Karpas-422 (cell line): ENCODE results near the gene ARMH1. TPM values are rescaled to one million over a fixed set of nuclear protein-coding genes. Genes with fewer than 3 reads are reported as not detected.
A peak's percentile ranks its signal among the peaks of the same experiment; 100 is the strongest.

Experiments used
- DNase-seq: peaks from one replicate; pipeline ENCODE4 v3.0.0-alpha.2; 2015
- H2AFZ ChIP-seq: fragments of 200-600 bp; sonication (generic); 2 replicates; pipeline ENCODE4 v1.6.1; 2014; ENCODE audit warnings: antibody characterized with exemption, low read length, mixed read lengths
- H3K27ac ChIP-seq: fragments of 200-600 bp; sonication (generic); 2 replicates; pipeline ENCODE4 v1.5.1; 2014; ENCODE audit warnings: mild to moderate bottlenecking, low read length, moderate library complexity
- H3K27me3 ChIP-seq: fragments of 200-600 bp; sonication (generic); 2 replicates; pipeline ENCODE4 v1.6.1; 2014; ENCODE audit warnings: low read length, mixed read lengths
- H3K36me3 ChIP-seq: fragments of 200-600 bp; sonication (generic); 2 replicates; pipeline ENCODE4 v1.6.1; 2014; ENCODE audit warnings: low read length, mixed read lengths; ENCODE audit not compliant: insufficient read depth
- H3K4me1 ChIP-seq: fragments of 200-600 bp; sonication (generic); 2 replicates; pipeline ENCODE4 v1.6.1; 2014; ENCODE audit warnings: mild to moderate bottlenecking, low read length, mixed read lengths
- H3K4me2 ChIP-seq: fragments of 200-600 bp; sonication (generic); 2 replicates; pipeline ENCODE4 v1.6.1; 2014; ENCODE audit warnings: low read length, low read depth, mild to moderate bottlenecking; ENCODE audit not compliant: poor library complexity, severe bottlenecking
- H3K4me3 ChIP-seq: fragments of 200-600 bp; sonication (generic); 2 replicates; pipeline ENCODE4 v1.5.1; 2014; ENCODE audit warnings: mild to moderate bottlenecking, antibody characterized with exemption, low read length, mixed read lengths
- H3K79me2 ChIP-seq: fragments of 200-600 bp; sonication (generic); 2 replicates; pipeline ENCODE4 v1.6.1; 2014; ENCODE audit warnings: mild to moderate bottlenecking, low read length, mixed read lengths
- H3K9ac ChIP-seq: fragments of 200-600 bp; sonication (generic); 2 replicates; pipeline ENCODE4 v1.6.0; 2014; ENCODE audit warnings: low read length
- H3K9me2 ChIP-seq: fragments of 200-600 bp; sonication (generic), shearing (Covaris generic); replicated peaks from 2 replicates; pipeline ENCODE4 v1.6.0; 2014; ENCODE audit warnings: mild to moderate bottlenecking, low read length, moderate library complexity; ENCODE audit not compliant: insufficient read depth
- H3K9me3 ChIP-seq: fragments of 300-700, 200-600 bp; sonication (generic); 2 replicates; pipeline ENCODE4 v1.6.1; 2014; ENCODE audit warnings: low read length, mixed read lengths
- H4K20me1 ChIP-seq: fragments of 200-600 bp; sonication (generic); 2 replicates; pipeline ENCODE4 v1.6.1; 2014; ENCODE audit warnings: mild to moderate bottlenecking, antibody characterized with exemption, low read length, low read depth; ENCODE audit not compliant: insufficient read depth
- total RNA-seq: library from RNA; depleted of rRNA; stranded (reverse); fragments of >200 nt; shearing (Covaris generic); gene quantifications from 2 replicates; pipeline ENCODE4 v1.2.3, GENCODE V29; 2014; ENCODE audit warnings: low replicate concordance; rRNA removed

ARMH1 gene
- 5.4 and 7.7 TPM in 2 replicates for total RNA-seq

DNA sequence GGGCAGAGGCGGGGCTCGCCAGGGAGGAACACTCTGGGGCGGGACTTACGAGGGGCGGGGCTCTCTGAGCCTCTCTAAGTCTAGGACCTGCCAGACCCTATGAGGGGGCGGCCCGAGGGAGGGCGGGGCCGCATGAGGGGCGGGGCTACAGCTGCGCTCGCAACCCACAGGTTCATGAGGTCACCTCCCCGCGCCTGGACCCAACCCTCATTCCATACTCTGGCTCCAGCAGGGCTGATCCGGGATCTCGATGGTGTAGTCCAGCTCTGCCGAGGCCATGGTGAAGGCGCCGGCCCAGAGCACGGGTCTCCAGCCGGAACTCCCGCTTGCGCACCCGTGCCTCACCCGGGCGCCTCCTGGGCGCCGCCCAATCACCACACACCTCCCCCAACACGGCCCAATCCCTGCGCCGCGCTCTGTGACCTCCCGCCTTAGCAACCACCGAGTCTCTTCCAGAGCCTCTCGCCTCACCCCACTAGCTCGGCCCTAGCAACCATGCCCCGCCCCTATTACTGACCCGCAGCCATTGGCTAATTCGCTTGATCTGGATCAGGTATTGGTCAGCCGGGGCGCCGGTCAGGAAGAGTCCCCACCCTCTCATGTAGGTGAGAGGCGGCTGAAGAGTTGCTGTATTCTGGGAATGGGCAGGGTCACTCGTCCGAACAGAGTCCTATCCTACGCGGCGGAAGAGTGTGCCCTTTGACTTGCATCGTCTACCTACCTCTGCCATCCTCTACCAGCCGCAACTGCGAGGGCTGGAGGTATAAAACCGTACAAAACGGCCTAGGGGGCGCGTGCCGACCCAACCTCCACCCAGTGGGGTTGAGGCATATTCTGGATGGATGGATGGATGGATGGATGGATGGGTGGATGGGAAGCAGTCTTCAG, at the start of gene ARMH1, which contains the start of gene TMEM53:
TSS of gene ARMH1 (plus strand) at position 602 of the 888 bp plus-strand sequence. CDS start 14,984 bp downstream, outside the sequence.
TSS of gene TMEM53 (minus strand) at position 369 of the 888 bp plus-strand sequence. CDS start at position 279, 90 bp downstream.
- Histone ChIP-seq H2AFZ (no peak within 1 kb of the TSS; the same call in 1 of the 2 replicates), H3K9me2 (no peaks in the 10 kb centered on the region), H4K20me1 (peaks cover 9% of the 10 kb centered on the region; the same call in 1 of the 2 replicates), H3K4me3 (peak within 1 kb of the TSS; percentile 82), H3K4me1 (peaks cover 63% of the 10 kb centered on the region), H3K36me3 (0 out of 2 replicates have a peak, but pooled peaks cover under 1% of the 10 kb centered on the region), H3K9me3 (no peaks in the 10 kb centered on the region), H3K27ac (peak within 1 kb of the TSS; percentile 93), H3K9ac (peak within 1 kb of the TSS; percentile 85), H3K79me2 (peaks cover 11% of the 10 kb centered on the region; the same call in 1 of the 2 replicates), H3K4me2 (peak within 1 kb of the TSS; percentile 91), H3K27me3 (no peaks in the 10 kb centered on the region)
- DNase-seq, result peak; percentile 100

DNA sequence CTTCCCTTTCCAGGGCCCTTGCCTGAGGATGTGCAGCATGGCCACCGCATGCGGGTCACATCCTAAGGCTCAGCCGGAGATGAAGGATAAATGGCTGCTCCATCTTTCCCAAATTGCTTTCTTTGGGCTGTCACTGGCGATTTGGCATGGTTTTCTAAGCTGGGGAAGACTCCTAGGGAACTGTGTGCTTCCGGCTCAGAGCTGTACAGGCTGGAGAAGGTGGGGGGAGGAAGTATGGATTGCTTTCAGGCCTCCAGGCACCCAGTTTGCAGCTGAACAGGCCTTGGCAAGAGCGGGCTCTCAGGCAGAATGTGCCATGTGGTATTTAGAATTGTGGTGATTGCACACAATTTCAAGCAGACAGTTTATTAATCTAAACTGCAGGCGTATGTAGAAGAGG, 49.2 kb upstream of the ARMH1 start:
- Histone ChIP-seq H3K36me3 (no peaks in the 10 kb centered on the region), H3K9ac (no peak overlapping the region), H3K4me2 (no peak overlapping the region), H3K27me3 (no peaks in the 10 kb centered on the region), H3K79me2 (no peaks in the 10 kb centered on the region), H3K4me1 (no peaks in the 10 kb centered on the region), H3K9me2 (no peaks in the 10 kb centered on the region), H4K20me1 (no peaks in the 10 kb centered on the region), H3K27ac (no peak overlapping the region), H2AFZ (no peak overlapping the region), H3K4me3 (no peak overlapping the region), H3K9me3 (no peaks in the 10 kb centered on the region)
- DNase-seq, result no peak

DNA sequence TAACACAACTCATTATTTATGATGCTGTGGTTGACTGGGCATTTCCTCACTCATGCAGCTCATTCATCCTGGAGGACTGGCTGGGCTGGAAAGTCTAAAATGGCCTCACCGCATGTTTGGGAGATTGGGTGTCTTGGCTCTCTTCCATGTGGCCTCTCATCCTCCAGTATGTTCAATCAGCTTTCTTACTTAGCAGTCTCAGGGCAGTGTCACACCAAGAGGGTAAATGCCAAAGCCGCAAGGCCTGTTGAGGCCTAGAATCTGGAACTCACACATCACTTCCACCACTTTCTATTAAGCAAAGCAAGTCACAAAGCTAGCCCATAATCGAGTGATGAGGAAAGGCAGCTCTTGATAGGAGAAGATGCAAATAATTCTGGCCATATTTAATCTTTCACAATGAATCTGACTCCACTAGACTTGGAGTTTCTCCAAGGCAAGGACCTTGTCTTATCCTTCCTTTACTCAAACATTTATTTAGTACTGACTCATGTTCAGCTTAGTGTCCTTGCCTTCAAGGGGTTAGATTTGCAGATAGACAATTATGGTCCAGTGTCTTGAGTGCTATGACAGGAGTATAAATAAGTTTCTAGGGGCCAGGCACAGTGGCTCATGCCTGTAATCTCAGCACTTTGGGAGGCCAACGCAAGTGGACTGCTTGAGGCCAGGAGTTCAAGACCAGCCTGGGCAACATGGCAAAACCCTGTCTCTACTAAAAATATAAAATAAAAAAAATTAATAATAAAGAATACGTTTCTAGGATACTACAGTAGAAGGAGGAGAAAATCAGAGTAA, 45.4 kb upstream of the ARMH1 start:
- Histone ChIP-seq H2AFZ (no peak overlapping the region), H3K4me3 (no peak overlapping the region), H3K4me1 (peaks cover 23% of the 10 kb centered on the region), H3K4me2 (no peak overlapping the region), H3K9ac (no peak overlapping the region), H3K9me2 (no peaks in the 10 kb centered on the region), H3K27ac (no peak overlapping the region), H3K79me2 (peaks cover 18% of the 10 kb centered on the region), H3K9me3 (no peaks in the 10 kb centered on the region), H3K27me3 (no peaks in the 10 kb centered on the region), H4K20me1 (no peaks in the 10 kb centered on the region), H3K36me3 (peaks cover 9% of the 10 kb centered on the region; the same call in 1 of the 2 replicates)
- no peak for DNase-seq

DNA sequence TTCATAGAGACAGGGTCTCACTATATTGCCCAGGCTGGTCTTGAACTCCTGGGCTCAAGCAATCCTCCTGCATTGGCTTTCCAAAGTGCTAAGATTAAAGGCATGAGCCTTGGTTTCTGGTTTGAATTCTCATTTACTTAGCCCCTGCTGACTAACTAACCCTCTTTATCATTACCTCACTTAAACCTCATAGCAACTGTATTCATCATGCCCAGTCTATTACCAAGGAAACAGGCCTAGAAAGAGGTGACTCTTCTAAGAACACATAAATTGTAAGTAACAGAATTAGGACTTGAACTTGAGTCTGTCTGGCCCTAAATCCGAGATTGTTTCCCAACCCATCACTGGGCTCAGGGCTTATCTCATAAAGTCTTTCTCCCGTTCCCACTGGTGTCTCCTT, 44.4 kb upstream of the ARMH1 start:
- no peaks in the 10 kb centered on the region for H3K9me3 ChIP-seq
- H3K36me3 ChIP-seq, result peaks cover 10% of the 10 kb centered on the region; the same call in 1 of the 2 replicates
- H3K9ac ChIP-seq, result no peak overlapping the region
- no peak overlapping the region for H3K4me3 ChIP-seq
- no peaks in the 10 kb centered on the region for H3K9me2 ChIP-seq
- no peak overlapping the region for H3K4me2 ChIP-seq
- H2AFZ ChIP-seq, result no peak overlapping the region
- no peaks in the 10 kb centered on the region for H3K27me3 ChIP-seq
- DNase-seq, result no peak
- H4K20me1 ChIP-seq, result no peaks in the 10 kb centered on the region
- H3K79me2 ChIP-seq, result peaks cover 28% of the 10 kb centered on the region
- peaks cover 27% of the 10 kb centered on the region for H3K4me1 ChIP-seq
- no peak overlapping the region for H3K27ac ChIP-seq

DNA sequence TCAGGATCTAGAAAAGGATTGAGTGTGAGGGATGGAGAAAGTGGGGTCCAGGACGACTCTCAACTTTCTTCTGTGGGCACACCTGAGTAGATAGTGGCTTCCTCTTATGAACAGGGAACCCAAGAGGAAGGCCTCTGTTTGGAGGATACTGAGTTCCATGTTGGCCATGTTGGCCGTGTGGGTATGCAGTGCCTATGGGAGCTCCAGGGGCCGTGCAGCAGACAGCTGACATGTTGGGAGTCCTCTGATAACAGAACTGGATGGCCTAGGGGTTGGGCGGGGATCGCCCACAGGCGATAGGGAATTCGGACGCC, 43.2 kb upstream of the ARMH1 start:
- Histone ChIP-seq H3K9me3 (no peaks in the 10 kb centered on the region), H3K27me3 (no peaks in the 10 kb centered on the region), H3K4me3 (peak overlapping the region; percentile 87), H3K9ac (peak overlapping the region; percentile 89), H2AFZ (peak overlapping the region; percentile 21; the same call in 1 of the 2 replicates), H3K27ac (peak overlapping the region; percentile 85), H3K9me2 (no peaks in the 10 kb centered on the region), H3K36me3 (peaks cover 17% of the 10 kb centered on the region; the same call in 1 of the 2 replicates), H3K4me2 (peak overlapping the region; percentile 88), H3K4me1 (peaks cover 31% of the 10 kb centered on the region), H4K20me1 (no peaks in the 10 kb centered on the region), H3K79me2 (peaks cover 32% of the 10 kb centered on the region)
- DNase-seq, result no peak

DNA sequence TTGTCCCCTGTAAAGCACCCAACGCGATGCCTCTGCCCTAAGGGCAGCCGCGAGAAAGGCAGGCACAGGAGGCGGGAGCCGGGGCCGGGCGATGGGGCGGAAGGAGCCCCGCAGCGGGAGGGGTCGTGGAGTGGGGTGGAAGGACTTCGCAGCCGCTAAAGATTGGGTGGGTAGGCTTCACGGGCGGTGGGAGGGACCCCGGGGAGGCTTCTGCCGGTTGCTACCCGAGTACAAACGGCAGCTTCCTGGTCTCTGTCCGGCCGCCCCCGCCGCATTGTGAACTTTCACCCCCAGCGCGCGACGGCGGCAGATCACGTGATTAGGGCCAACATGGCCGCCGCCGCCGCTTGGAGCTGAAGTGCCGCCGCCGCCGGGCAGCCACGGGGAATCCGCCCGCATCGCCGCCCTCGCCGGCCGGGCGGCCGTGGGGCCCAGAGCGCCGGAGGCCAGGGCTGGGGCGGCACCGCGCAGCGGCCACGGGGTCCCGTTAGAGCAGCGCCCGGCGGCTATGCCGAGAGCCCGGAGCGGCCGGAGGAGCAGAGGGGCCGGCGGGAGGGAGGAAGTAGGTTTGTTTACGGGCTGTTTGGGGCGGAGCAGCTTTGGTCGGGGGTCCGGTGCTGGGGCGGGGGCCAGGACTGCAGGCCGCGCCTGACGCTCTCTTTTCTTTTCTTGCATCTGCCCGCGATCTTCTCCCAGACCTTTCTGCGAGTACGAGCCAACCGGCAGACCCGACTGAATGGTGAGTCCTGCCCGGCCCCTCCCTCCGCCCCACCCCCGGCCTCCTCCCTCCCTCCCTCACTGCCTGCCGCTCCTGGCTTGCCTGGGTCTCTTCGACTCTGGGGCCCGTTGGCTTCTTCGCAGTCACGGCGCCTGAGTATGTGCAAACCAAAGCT, 42.6 kb upstream of the ARMH1 start:
- Histone ChIP-seq H3K27me3 (no peaks in the 10 kb centered on the region), H3K36me3 (peaks cover 17% of the 10 kb centered on the region; the same call in 1 of the 2 replicates), H4K20me1 (no peaks in the 10 kb centered on the region), H3K9me3 (no peaks in the 10 kb centered on the region), H3K27ac (peak overlapping the region; percentile 85), H3K4me2 (peak overlapping the region; percentile 88), H2AFZ (peak overlapping the region; percentile 47; the same call in 1 of the 2 replicates), H3K4me1 (peaks cover 31% of the 10 kb centered on the region), H3K9me2 (no peaks in the 10 kb centered on the region), H3K9ac (peak overlapping the region; percentile 89), H3K79me2 (peaks cover 36% of the 10 kb centered on the region), H3K4me3 (peak overlapping the region; percentile 87)
- peak; percentile 95 for DNase-seq

DNA sequence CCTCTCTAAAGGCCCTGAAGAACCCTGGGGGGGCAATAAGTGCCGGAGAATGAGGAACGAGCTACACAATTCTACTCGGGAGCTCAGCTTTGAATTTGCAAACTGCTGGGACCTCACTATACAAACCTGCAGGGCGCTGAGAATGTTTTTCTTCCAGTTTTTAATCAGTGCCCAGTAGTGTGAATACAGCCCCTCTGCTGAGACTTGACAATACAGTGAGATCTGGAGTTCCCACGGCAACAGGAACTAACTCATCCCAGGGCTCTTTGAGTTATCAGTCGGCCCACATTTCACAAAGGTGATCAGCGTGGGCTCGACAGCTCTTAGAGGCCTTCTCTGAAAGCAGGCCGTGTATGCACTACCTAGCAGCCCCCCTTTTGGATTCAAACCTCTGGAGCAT, 41.9 kb upstream of the ARMH1 start:
- Histone ChIP-seq H3K27me3 (no peaks in the 10 kb centered on the region), H3K79me2 (peaks cover 36% of the 10 kb centered on the region), H4K20me1 (no peaks in the 10 kb centered on the region), H3K4me2 (peak overlapping the region; percentile 81), H3K27ac (peak overlapping the region; percentile 85), H3K9me3 (no peaks in the 10 kb centered on the region), H3K9ac (peak overlapping the region; percentile 89), H3K4me1 (peaks cover 31% of the 10 kb centered on the region), H3K4me3 (peak overlapping the region; percentile 87), H3K36me3 (peaks cover 17% of the 10 kb centered on the region; the same call in 1 of the 2 replicates), H3K9me2 (no peaks in the 10 kb centered on the region), H2AFZ (0 out of 2 replicates have a peak overlapping the region, but pooled peaks have one; percentile 47)
- DNase-seq, result no peak
